Measurements from ENCODE around the gene GIPC3. TPM values are rescaled to one million over a fixed set of nuclear protein-coding genes. Genes with fewer than 3 reads are reported as not detected.

Gene GIPC3
- total and polyA plus RNA-seq, 2 experiments from 2014 or later, result 0.48 to 0.59 TPM

GRCh38 chr19:3586707-3587346 lies 1.5 kb downstream of the GIPC3 start (continued):
- TF ChIP-seq ZNF462 (CRISPR knock-in tag; IDR thresholded peaks at IDR 0.05) (no peak), ZNF114 (CRISPR knock-in tag; IDR thresholded peaks at IDR 0.05) (no peak), EZH2phosphoT487 (IDR thresholded peaks at IDR 0.05; ENCODE audit: unreplicated experiment) (no peak), ETS1 (IDR thresholded peaks at IDR 0.05) (no peak)

- no peak overlapping the region for H3K4me2 ChIP-seq
- H3K79me2 ChIP-seq (replicated peaks; ENCODE audit: insufficient read depth), result no peaks in the 10 kb centered on the region
- ATAC-seq (no peak), DNase-seq (ENCODE audit: low spot score) (no peak)
- no peak overlapping the region for H2AFZ ChIP-seq
- H3K4me1 ChIP-seq (ENCODE audit: insufficient read depth), result no peaks in the 10 kb centered on the region
- no peaks in the 10 kb centered on the region for H3K9me2 ChIP-seq (ENCODE audit: insufficient read depth)
- H4K20me1 ChIP-seq (replicated peaks; ENCODE audit: insufficient read depth), result no peaks in the 10 kb centered on the region
- Mint-ChIP-seq H3K27ac (no peak overlapping the region), H3K27me3 (ENCODE audit: insufficient read depth, low read depth, poor library complexity) (peaks cover 16% of the 10 kb centered on the region), H3K36me3 (ENCODE audit: low read depth) (peaks cover 3% of the 10 kb centered on the region; the same call in 2 of the 3 replicates), H3K4me3 (no peak overlapping the region), H3K9me3 (peaks cover 17% of the 10 kb centered on the region), H3K4me1 (no peaks in the 10 kb centered on the region)
- H3K4me3 ChIP-seq, result no peak overlapping the region
- H3F3A ChIP-seq (replicated peaks; ENCODE audit: low read depth), result peaks cover 6% of the 10 kb centered on the region; the same call in 1 of the 2 replicates
- H3K36me3 ChIP-seq (ENCODE audit: insufficient read depth), result no peaks in the 10 kb centered on the region
- no peak overlapping the region for H3K27ac ChIP-seq (ENCODE audit: low read depth)
- peaks cover 29% of the 10 kb centered on the region for H3K27me3 ChIP-seq (ENCODE audit: insufficient read depth)
- TF ChIP-seq NANOG (IDR thresholded peaks at IDR 0.05; ENCODE audit: borderline replicate concordance), result no peak
- TF ChIP-seq POLR2AphosphoS5 (IDR thresholded peaks at IDR 0.05; ENCODE audit: low read depth), result no peak
- TF ChIP-seq EZH2phosphoT487 (IDR thresholded peaks at IDR 0.05; ENCODE audit: unreplicated experiment), result no peak
- no peak for TF ChIP-seq CTCF (conservative IDR thresholded peaks at IDR 0.05; ENCODE audit: low read depth in 2 of 2)
- no peak for TF ChIP-seq ZNF114 (CRISPR knock-in tag; IDR thresholded peaks at IDR 0.05)
- TF ChIP-seq REST (IDR thresholded peaks at IDR 0.05; ENCODE audit: unreplicated experiment), result no peak
- no peak for TF ChIP-seq ZNF331 (CRISPR knock-in tag; IDR thresholded peaks at IDR 0.05; ENCODE audit: low read depth)
- no peak for TF ChIP-seq JUNB (IDR thresholded peaks at IDR 0.05; ENCODE audit: unreplicated experiment)
- TF ChIP-seq ETS1 (IDR thresholded peaks at IDR 0.05), result no peak
Measured at GRCh38 chr19:3589439-3589838, 4.2 kb downstream of the GIPC3 start.
